Stomach (tissue), 9 donors: ENCODE measurements around the gene NANP. TPM values are rescaled to one million over a fixed set of nuclear protein-coding genes. Genes with fewer than 3 reads are reported as not detected.
"Not testable (repeated sequence)": the region's sequence is repeated elsewhere in the genome, so short reads cannot be mapped to it uniquely, and the experiment has no call there.

Experiments used
- DNase-seq, 2 donors: peaks; one replicate each; pipeline versions ENCODE4 v3.0.0 to v3.0.0-alpha.2; 2013 to 2019
- H3K27ac ChIP-seq, 5 donors: fragments of 200-600 bp in 4 of 5; sonication (generic) in 4 of 5; one replicate each; pipeline ENCODE4 v1.5.1; 2013 to 2019; ENCODE audit warnings: mild to moderate bottlenecking in 1 of 5, moderate library complexity in 1 of 5
- H3K27me3 ChIP-seq, 3 donors: fragments of 200-600 bp; sonication (generic); one replicate each; pipeline ENCODE4 v1.5.1; 2017 to 2019; ENCODE audit warnings: mixed run types in 1 of 3
- H3K36me3 ChIP-seq, 4 donors: fragments of 200-600 bp; sonication (generic); 1 replicate in 3 of 4; 2 replicates in 1 of 4; pipeline ENCODE4 v1.5.1; 2016 to 2019
- H3K4me1 ChIP-seq, 4 donors: fragments of 200-600 bp; sonication (generic); one replicate each; pipeline ENCODE4 v1.5.1; 2016 to 2019
- H3K4me3 ChIP-seq, 4 donors: fragments of 200-600 bp; sonication (generic) in 3 of 4; one replicate each; pipeline ENCODE4 v1.5.1; 2016 to 2019; ENCODE audit warnings: mild to moderate bottlenecking in 1 of 4
- H3K9me3 ChIP-seq, 4 donors: fragments of 200-600 bp; sonication (generic); one replicate each; pipeline ENCODE4 v1.5.1; 2016 to 2019
- EP300 ChIP-seq: sonication (generic); formaldehyde crosslinking; IDR thresholded peaks from one replicate; pipeline ENCODE4 v1.6.1; 2017; ENCODE audit warnings: antibody characterized with exemption
- POLR2A ChIP-seq, 4 donors: fragments of 450-650 bp; IDR thresholded peaks; one replicate each; pipeline ENCODE4 v1.6.1; 2016; ENCODE audit warnings: antibody characterized with exemption in 4 of 4, control low read depth in 2 of 4, mild to moderate bottlenecking in 1 of 4, moderate library complexity in 1 of 4
- POLR2AphosphoS5 ChIP-seq, 3 donors: sonication (generic); formaldehyde crosslinking; IDR thresholded peaks; one replicate each; pipeline ENCODE4 v1.6.1; 2016; ENCODE audit warnings: antibody characterized with exemption in 3 of 3
- WGBS, 5 donors: extraction: QIAGEN DNeasy Blood & Tissue Kit in 3 of 5; methylation state at CpG; one replicate each; pipeline versions ENCODE4 v1.1.5 to v1.1.7; 2013 to 2018; 5-methylcytosine and 5-hydroxymethylcytosine counted together
- intact Hi-C: fragments of 100-400 bp; cut with DNase I; formaldehyde crosslinking; loops from one replicate; pipeline ENCODE4 v1.15.1; 2023; ENCODE audit warnings: low total_unique reads
- polyA plus RNA-seq, 3 donors: library from polyadenylated mRNA; stranded (reverse); fragments of 200-250 nt; gene quantifications; one replicate each; pipeline ENCODE4 v1.2.3, GENCODE V29; 2013
- total RNA-seq, 5 donors: library from RNA; depleted of rRNA; stranded (reverse); fragments of >200 nt; gene quantifications; one replicate each; pipeline versions ENCODE4 v1.1.0 to v1.2.3, GENCODE V29; 2014 to 2016
- TF ChIP-seq, protein P1 (sequence below), 7 experiments: fragments of 450-650 bp in 4 of 7; fragments of 200-600 bp in 3 of 7; sonication (generic) in 3 of 7; IDR thresholded peaks; one replicate each; pipeline ENCODE4 v1.5.1; 2016 to 2019; ENCODE audit warnings: antibody characterized with exemption in 7 of 7, control low read depth in 2 of 7, mild to moderate bottlenecking in 1 of 7
- donor health status: healthy with polysubstance abuse.
- donor health status: Bipolar disorder and iron deficiency.
- donor health status: healthy.

The NANP gene
- total and polyA plus RNA-seq, 8 donors = under 0.01 to 5.7 (median 1.8) TPM

DNA sequence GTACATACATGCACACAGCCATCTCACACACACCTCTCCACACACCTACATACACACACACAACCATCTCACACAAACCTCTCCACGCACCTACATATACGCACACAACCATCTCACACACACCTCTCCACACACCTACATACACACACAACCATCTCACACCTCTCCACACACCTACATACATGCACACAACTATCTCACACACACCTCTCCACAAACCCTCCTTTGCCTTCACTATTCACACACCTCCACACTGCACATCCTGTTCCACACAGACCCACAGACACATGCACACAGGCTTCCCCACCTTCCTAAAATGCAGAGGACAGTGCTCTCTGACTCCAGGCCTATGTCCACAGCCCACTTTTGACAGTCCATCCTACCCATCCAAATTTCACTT is 22.2 kb downstream of the NANP start:
- Histone ChIP-seq H3K4me3 (no peak overlapping the region), H3K4me1 (no peaks in the 10 kb centered on the region), H3K36me3 (no peaks in the 10 kb centered on the region), H3K9me3 (no peaks in the 10 kb centered on the region), H3K27me3 (no peaks in the 10 kb centered on the region), H3K27ac (no peak overlapping the region)
- DNase-seq = no peak
- 69 to 98% (median 80%) methylated on average over 2 of the region's 2 CpGs for WGBS, 5 donors
- no peak for TF ChIP-seq POLR2A (IDR thresholded peaks at IDR 0.05)
- intact Hi-C loops = no loop called here

DNA sequence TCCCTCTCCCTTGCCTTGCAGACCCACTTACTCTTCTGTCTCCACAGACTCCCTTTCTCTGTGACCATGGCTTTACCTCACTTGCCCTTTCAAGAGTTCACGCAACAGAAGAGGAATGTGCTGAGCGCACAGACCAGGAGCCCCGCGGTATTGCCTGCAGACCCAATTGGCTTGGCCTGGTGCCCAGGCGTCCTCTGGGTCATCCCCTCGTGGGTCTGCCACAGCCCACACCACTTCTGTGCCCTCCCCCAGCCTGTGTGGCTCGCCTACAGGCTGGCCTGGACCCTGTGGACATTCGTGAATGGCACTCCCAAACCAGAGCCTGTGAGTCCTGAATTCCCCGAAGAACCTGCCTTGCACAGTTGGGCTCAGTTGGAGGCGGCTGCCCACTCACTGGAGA is 23.2 kb downstream of the NANP start:
- no peak overlapping the region for H3K27ac ChIP-seq
- H3K36me3 ChIP-seq = no peaks in the 10 kb centered on the region
- DNase-seq = no peak
- H3K4me1 ChIP-seq = no peaks in the 10 kb centered on the region
- no peaks in the 10 kb centered on the region for H3K9me3 ChIP-seq
- H3K4me3 ChIP-seq = no peak overlapping the region
- intact Hi-C loops = no loop called here
- TF ChIP-seq EP300 (no peak), POLR2A (IDR thresholded peaks at IDR 0.05) (no peak), POLR2AphosphoS5 (IDR thresholded peaks at IDR 0.05) (no peak)
- TF ChIP-seq, protein P1, sequence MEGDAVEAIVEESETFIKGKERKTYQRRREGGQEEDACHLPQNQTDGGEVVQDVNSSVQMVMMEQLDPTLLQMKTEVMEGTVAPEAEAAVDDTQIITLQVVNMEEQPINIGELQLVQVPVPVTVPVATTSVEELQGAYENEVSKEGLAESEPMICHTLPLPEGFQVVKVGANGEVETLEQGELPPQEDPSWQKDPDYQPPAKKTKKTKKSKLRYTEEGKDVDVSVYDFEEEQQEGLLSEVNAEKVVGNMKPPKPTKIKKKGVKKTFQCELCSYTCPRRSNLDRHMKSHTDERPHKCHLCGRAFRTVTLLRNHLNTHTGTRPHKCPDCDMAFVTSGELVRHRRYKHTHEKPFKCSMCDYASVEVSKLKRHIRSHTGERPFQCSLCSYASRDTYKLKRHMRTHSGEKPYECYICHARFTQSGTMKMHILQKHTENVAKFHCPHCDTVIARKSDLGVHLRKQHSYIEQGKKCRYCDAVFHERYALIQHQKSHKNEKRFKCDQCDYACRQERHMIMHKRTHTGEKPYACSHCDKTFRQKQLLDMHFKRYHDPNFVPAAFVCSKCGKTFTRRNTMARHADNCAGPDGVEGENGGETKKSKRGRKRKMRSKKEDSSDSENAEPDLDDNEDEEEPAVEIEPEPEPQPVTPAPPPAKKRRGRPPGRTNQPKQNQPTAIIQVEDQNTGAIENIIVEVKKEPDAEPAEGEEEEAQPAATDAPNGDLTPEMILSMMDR (IDR thresholded peaks at IDR 0.05) = no peak
- H3K27me3 ChIP-seq = no peaks in the 10 kb centered on the region
- WGBS, 5 donors = 70 to 80% (median 73%) methylated on average over 10 of the region's 10 CpGs

DNA sequence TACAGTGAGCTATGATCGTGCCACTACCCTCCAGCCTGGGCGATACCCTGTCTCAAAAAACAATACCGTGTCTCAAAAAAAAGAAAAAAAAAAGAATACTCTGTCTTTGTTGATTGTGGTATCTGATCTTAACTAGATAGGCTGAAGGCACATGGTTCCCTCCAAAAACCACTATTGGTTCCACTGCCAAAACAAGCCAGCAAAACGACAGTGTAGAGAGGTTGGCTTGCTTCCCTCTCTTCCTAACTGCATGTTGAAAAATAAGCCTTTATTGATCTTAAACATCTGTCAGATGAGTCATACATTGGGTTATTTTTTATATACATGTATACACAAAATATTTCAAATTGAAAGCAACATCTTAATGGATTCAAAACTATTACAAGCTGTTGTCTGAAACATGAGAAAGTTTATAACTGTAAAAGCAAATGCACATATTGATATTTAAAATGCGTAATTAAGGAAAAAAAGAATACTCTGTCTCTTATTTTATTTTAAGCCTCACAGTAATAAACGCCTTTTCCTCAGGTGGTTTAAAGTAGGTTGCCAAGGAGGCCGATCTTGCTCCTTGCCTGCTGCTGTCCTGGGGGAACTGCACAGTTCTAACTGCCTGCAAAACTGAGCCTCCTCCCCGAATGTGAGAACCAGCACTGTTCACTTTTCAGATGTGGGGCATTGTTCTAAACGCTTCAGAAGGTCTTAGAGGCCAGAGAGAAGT is 31.5 kb downstream of the NANP start:
- intact Hi-C loops = no loop called here
- TF ChIP-seq POLR2A (IDR thresholded peaks at IDR 0.05) = no peak
- no peak for TF ChIP-seq EP300
- TF ChIP-seq, protein P1 (IDR thresholded peaks at IDR 0.05) = no peak
- TF ChIP-seq POLR2AphosphoS5 (IDR thresholded peaks at IDR 0.05) = no peak
- H3K4me3 ChIP-seq = no peak overlapping the region
- H3K27me3 ChIP-seq = no peaks in the 10 kb centered on the region
- no peaks in the 10 kb centered on the region for H3K36me3 ChIP-seq
- no peaks in the 10 kb centered on the region for H3K4me1 ChIP-seq
- DNase-seq = no peak
- H3K9me3 ChIP-seq = no peaks in the 10 kb centered on the region
- 49 to 61% (median 58%) methylated on average over 9 of the region's 9 CpGs for WGBS, 5 donors
- no peak overlapping the region for H3K27ac ChIP-seq

DNA sequence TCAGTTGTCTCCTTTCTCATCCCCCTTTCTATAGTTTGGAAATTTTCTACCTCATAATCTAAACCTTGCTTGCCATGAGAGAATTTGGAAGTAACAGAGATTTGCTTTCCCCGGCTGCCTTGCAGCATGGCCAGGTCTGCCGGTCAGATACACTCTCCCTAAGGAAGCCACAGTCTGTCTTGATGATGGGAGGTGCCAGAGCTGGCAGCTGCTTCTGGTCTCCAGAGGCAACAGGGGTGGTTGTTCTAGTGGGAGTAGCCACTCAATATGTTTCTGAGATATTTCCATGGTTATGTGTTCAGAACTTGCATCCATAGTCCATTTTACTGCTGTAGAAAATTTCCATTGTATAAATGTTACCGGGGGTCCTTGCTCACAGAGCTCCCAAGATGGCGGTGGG is 33.0 kb downstream of the NANP start:
- H3K4me1 ChIP-seq, H3K27me3 ChIP-seq, H3K9me3 ChIP-seq, H3K36me3 ChIP-seq, H3K27ac ChIP-seq, H3K4me3 ChIP-seq, DNase-seq, intact Hi-C loops: not testable (repeated sequence)
- 85 to 94% (median 90%) methylated on average over 4 of the region's 4 CpGs for whole genome bisulfite sequencing, 5 donors

DNA sequence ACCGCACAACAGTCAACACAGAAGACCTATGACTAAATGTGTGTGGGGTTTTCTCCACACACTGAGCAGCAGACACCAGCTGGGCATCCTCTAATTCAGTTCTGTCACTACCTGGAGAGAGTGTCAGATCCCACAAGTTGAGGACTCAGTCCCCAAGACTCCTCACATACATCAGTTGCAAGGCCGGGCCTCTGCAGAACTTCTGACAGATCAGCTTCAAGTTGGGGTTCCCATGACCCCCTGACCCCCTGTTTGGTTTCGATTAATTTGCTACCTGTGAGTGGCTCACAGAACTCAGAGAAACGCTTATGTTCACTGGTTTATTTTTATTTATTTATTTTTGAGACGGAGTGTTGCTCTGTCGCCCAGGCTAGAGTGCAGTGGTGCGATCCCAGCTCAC is 35.3 kb downstream of the NANP start:
- DNase-seq = no peak
- intact Hi-C loops = no loop called here
- 90 to 96% (median 92%) methylated on average over 6 to 7 of the region's 7 CpGs for WGBS, 5 donors

More for the DNA sequence above, 35.3 kb downstream of the NANP start:
- Histone ChIP-seq H3K9me3 (no peaks in the 10 kb centered on the region), H3K4me3 (no peak overlapping the region), H3K27ac (no peak overlapping the region), H3K36me3 (no peaks in the 10 kb centered on the region), H3K4me1 (peaks cover 0 to 23% (median 15%) of the 10 kb centered on the region in 4 donors), H3K27me3 (peaks cover 0 to 21% (median 5%) of the 10 kb centered on the region in 3 donors)
- TF ChIP-seq, protein P1 (IDR thresholded peaks at IDR 0.05) = no peak
- TF ChIP-seq EP300 (no peak), POLR2A (IDR thresholded peaks at IDR 0.05) (no peak), POLR2AphosphoS5 (IDR thresholded peaks at IDR 0.05) (no peak)
